AG09309 (cell line): ENCODE measurements around the gene TDRD9.

ENCODE experiments used
- DNase-seq: peaks from one replicate; pipeline ENCODE4 v3.0.0-alpha.2; 2010; ENCODE audit warnings: low read depth
- H3K4me3 ChIP-seq: 2 replicates; pipeline ENCODE4 v1.5.1; 2011; ENCODE audit warnings: mild to moderate bottlenecking, low read depth, low read length, moderate library complexity; ENCODE audit not compliant: control insufficient read depth
- TF ChIP-seq, protein P1 (sequence below): IDR thresholded peaks from 2 replicates; pipeline ENCODE4 v1.5.1; 2011; ENCODE audit warnings: mild to moderate bottlenecking, low read depth, low read length, inconsistent platforms; ENCODE audit not compliant: insufficient read depth, control insufficient read depth; ENCODE audit errors: missing control alignments

TDRD9 gene

DNA sequence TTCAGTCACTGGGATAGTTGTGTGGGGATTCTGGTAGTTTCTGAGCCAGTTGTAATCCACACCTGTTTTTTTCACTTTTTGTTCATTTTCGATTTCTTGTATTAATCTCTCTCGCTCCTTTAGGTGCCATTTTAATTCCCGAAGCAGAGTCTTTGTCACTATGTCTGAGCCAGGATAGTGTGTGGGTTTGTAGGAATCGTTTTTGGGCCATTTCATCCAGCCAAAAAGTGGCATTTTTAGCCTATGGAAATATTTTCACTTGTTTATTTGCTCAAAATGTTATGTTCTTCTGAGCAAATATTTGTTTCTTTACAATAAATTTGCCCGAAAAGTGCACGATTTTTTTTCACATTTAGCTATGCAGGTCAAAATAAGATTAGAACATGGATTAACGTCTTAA lies 13.2 kb downstream of the TDRD9 start:
- DNase-seq: no peak
- H3K4me3 ChIP-seq: no peak overlapping the region
- TF ChIP-seq, protein P1, sequence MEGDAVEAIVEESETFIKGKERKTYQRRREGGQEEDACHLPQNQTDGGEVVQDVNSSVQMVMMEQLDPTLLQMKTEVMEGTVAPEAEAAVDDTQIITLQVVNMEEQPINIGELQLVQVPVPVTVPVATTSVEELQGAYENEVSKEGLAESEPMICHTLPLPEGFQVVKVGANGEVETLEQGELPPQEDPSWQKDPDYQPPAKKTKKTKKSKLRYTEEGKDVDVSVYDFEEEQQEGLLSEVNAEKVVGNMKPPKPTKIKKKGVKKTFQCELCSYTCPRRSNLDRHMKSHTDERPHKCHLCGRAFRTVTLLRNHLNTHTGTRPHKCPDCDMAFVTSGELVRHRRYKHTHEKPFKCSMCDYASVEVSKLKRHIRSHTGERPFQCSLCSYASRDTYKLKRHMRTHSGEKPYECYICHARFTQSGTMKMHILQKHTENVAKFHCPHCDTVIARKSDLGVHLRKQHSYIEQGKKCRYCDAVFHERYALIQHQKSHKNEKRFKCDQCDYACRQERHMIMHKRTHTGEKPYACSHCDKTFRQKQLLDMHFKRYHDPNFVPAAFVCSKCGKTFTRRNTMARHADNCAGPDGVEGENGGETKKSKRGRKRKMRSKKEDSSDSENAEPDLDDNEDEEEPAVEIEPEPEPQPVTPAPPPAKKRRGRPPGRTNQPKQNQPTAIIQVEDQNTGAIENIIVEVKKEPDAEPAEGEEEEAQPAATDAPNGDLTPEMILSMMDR: no peak

- TF ChIP-seq, protein P1: no peak
- H3K4me3 ChIP-seq: no peak within 1 kb of the TSS
- no peak for DNase-seq
These were observed 13.9 kb downstream of the TDRD9 start, which contains the start of gene RD3L for GRCh38 chr14:103941973-103942736. Gene RD3L (minus strand): TSS chr14:103942529. CDS start chr14:103941695, 834 bp downstream.

DNA sequence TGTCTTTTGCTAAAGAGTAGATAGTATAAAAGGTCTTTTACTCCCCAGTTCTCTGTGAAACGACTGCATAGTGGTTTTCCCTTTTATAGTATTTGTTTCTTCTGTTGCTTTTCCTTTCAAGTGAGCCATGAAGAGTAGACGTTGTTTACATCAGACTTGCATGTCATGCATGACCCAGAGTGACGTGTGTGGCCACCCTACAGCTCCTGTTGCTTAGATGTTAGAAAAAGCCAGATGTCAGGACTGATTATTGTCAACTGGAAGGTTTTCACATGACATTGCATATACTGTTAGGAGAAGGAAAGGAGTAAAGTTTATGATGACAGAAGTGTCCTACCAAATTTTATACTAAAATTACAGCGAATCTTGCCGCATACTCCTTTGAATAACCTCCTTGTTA lies 15.4 kb downstream of the TDRD9 start:
- no peak overlapping the region for H3K4me3 ChIP-seq
- TF ChIP-seq, protein P1: no peak
- DNase-seq: no peak

DNA sequence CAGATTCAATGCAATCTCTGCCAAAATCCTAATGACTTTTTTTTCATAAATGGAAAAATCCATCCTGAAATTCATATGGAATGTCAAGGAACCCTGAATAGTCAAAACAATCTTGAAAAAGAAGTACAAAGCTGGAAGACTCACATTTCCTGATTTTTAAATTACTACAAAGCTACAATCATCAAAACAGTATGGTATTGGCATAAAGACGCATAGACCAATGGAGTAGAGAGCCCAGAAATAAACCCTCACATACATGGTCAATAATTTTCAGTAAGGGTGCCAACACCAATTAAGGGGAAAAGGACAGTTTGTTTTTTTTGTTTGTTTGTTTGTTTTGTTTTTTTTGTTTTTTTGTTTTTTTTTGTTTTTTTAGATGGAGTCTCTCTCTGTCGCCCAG lies 18.7 kb downstream of the TDRD9 start:
- DNase-seq: no peak
- H3K4me3 ChIP-seq: no peak overlapping the region
- TF ChIP-seq, protein P1: no peak

DNA sequence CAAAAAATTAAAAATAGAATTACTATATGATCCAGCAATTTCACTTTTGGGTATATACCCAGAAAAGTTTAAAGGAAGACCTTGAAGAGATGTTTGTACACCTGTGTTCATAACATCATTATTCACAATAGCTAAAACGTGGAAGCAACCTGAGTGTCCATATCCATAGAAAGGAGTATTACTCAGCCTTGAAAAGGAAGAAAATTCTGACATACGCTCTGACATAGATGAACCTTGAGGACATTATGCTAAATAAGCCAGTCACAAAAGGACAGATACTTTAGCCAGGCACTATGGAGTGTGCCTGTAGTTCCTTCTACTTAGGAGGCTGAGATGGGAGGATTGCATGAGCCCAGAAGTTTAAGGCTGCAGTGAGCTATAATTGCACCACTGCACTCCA lies 20.2 kb downstream of the TDRD9 start:
- no peak overlapping the region for H3K4me3 ChIP-seq
- DNase-seq: no peak
- TF ChIP-seq, protein P1: no peak

DNA sequence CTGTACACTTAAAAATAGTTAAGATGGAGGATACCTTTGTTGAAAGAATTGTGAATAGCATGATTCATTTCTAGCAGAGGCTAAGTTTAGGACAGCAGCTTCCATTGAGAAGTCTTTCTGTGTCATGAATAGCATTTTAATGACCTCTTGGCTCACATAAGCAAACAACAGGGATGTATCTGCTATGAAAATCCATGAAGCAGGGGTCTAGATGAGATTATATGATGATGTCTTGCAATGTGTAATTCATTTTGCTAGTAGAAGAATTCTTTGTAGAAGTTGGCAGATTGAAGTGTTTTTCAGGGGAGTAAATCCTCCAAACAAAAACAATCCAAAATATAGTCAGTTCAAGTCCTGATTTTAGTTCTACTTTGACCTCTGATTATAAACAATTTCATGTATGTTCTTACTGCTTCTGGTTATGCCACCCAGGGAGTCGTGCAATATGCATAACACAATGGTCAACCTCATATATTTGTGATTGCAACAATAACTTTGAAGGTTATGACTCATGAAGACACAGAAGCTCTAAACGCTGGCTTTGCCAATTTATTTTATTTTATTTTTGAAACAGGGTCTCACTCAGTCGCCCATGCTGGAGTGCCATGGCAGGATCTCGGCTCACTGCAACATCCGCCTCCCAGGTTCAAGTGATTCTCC lies 21.0 kb downstream of the TDRD9 start:
- TF ChIP-seq, protein P1: no peak
- no peak overlapping the region for H3K4me3 ChIP-seq
- DNase-seq: no peak
